Measurements from ENCODE around the gene SPRTN. TPM values are rescaled to one million over a fixed set of nuclear protein-coding genes. Genes with fewer than 3 reads are reported as not detected.

Gene SPRTN
- polyA plus RNA-seq, 1 of the 3 experiments (the other 2 are of a cell fraction), result 17.3 TPM

GRCh38 chr1:231354330-231355020 is 16.4 kb downstream of the SPRTN start:
- Histone ChIP-seq H3F3A (replicated peaks; ENCODE audit: insufficient read depth) (peaks cover 5% of the 10 kb centered on the region), H3K27me3 (ENCODE audit: insufficient read depth) (no peaks in the 10 kb centered on the region), H3K4me1 (ENCODE audit: control insufficient read depth in 1 of 2, insufficient read depth in 2 of 2, low read depth in 1 of 2, low read length in 1 of 2) (peaks cover 0 to 2% of the 10 kb centered on the region in 2 experiments; a peak in 1 of 4 replicates), H3K79me2 (ENCODE audit: insufficient read depth) (no peaks in the 10 kb centered on the region; the same call in 1 of the 2 replicates), H3K9me2 (no peaks in the 10 kb centered on the region), H3K36me3 (replicated peaks in 1 of 2; ENCODE audit: control insufficient read depth in 1 of 2, insufficient read depth in 2 of 2, low read length in 1 of 2) (peaks cover 44 to 51% of the 10 kb centered on the region in 2 experiments), H2AFZ (ENCODE audit: low read depth) (no peak overlapping the region), H3K27ac (ENCODE audit: low read depth in 2 of 2, low read length in 1 of 2) (no peak overlapping the region; a peak in 1 of 4 replicates), H3K4me2 (no peak overlapping the region), H3K4me3 (ENCODE audit: low read depth in 2 of 2, low read length in 1 of 2) (no peak overlapping the region), H3K9ac (no peak overlapping the region), H4K20me1 (ENCODE audit: insufficient read depth) (no peaks in the 10 kb centered on the region), H3K9me3 (no peaks in the 10 kb centered on the region)
- TF ChIP-seq ELF1 (IDR thresholded peaks at IDR 0.05) (no peak), RCOR1 (IDR thresholded peaks at IDR 0.05; ENCODE audit: low read length) (no peak), FOXM1 (IDR thresholded peaks at IDR 0.05; ENCODE audit: low read depth) (no peak), REST (IDR thresholded peaks at IDR 0.05; ENCODE audit: low read depth, low read length) (no peak), RFX5 (IDR thresholded peaks at IDR 0.05; ENCODE audit: low read length) (no peak), GABPA (IDR thresholded peaks at IDR 0.05; ENCODE audit: low read depth) (no peak), USF1 (IDR thresholded peaks at IDR 0.05; ENCODE audit: borderline replicate concordance, low read depth) (no peak)
- TF ChIP-seq, protein P1, sequence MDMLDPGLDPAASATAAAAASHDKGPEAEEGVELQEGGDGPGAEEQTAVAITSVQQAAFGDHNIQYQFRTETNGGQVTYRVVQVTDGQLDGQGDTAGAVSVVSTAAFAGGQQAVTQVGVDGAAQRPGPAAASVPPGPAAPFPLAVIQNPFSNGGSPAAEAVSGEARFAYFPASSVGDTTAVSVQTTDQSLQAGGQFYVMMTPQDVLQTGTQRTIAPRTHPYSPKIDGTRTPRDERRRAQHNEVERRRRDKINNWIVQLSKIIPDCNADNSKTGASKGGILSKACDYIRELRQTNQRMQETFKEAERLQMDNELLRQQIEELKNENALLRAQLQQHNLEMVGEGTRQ (IDR thresholded peaks at IDR 0.05; ENCODE audit: borderline replicate concordance, low read depth, low read length), result no peak
- 93% methylated on average over 5 of the region's 5 CpGs for WGBS (ENCODE audit: low lambda C conversion rate)
- ChIA-PET CTCF (interaction anchor here (1.0 to 2.9 kb wide), 5 partner anchors 17 to 249 kb away, joined by 3 to 7 read pairs (median 3); partner anchors contain the start of genes EXOC8 and SPRTN), POLR2A (no interaction called here)
- no peak for DNase-seq

GRCh38 chr1:231355171-231355570 is 17.1 kb downstream of the SPRTN start:
- H3K27ac ChIP-seq (ENCODE audit: low read depth in 2 of 2, low read length in 1 of 2), result peak overlapping the region in 1 of 2 experiments; percentile 9; a peak in 1 of 4 replicates
- TF ChIP-seq NRF1 (IDR thresholded peaks at IDR 0.05; ENCODE audit: low read depth, low read length), result no peak
- no peak for TF ChIP-seq SMC3 (IDR thresholded peaks at IDR 0.05; ENCODE audit: low read depth, low read length)
- TF ChIP-seq NFIC (IDR thresholded peaks at IDR 0.05; ENCODE audit: borderline replicate concordance), result no peak
- no peak for TF ChIP-seq YY1 (IDR thresholded peaks at IDR 0.05; ENCODE audit: low read depth)
- no peak for TF ChIP-seq FOXJ3 (CRISPR knock-in tag; IDR thresholded peaks at IDR 0.05)
- TF ChIP-seq RCOR1 (IDR thresholded peaks at IDR 0.05; ENCODE audit: low read length), result no peak
- TF ChIP-seq FOXM1 (IDR thresholded peaks at IDR 0.05; ENCODE audit: low read depth), result no peak
- TF ChIP-seq USF1 (IDR thresholded peaks at IDR 0.05; ENCODE audit: borderline replicate concordance, low read depth), result no peak
- no peak for TF ChIP-seq MXI1 (IDR thresholded peaks at IDR 0.05; ENCODE audit: low read depth, low read length)
- no peak overlapping the region for H3K4me3 ChIP-seq (ENCODE audit: low read depth in 2 of 2, low read length in 1 of 2)
- POLR2A ChIA-PET, result no interaction called here
- CTCF ChIA-PET, result interaction anchor here (0.5 to 2.9 kb wide), 7 partner anchors 17 to 1476 kb away, joined by 3 to 7 read pairs (median 3); partner anchors contain the start of genes EXOC8 and SPRTN
- H4K20me1 ChIP-seq (ENCODE audit: insufficient read depth), result no peaks in the 10 kb centered on the region
- H3K4me2 ChIP-seq, result no peak overlapping the region
- peaks cover 0 to 2% of the 10 kb centered on the region in 2 experiments; a peak in 1 of 4 replicates for H3K4me1 ChIP-seq (ENCODE audit: control insufficient read depth in 1 of 2, insufficient read depth in 2 of 2, low read depth in 1 of 2, low read length in 1 of 2)
- H3K27me3 ChIP-seq (ENCODE audit: insufficient read depth), result no peaks in the 10 kb centered on the region
- peaks cover 5% of the 10 kb centered on the region for H3F3A ChIP-seq (replicated peaks; ENCODE audit: insufficient read depth)
- no peak overlapping the region for H3K9ac ChIP-seq
- no peak overlapping the region for H2AFZ ChIP-seq (ENCODE audit: low read depth)
- no peaks in the 10 kb centered on the region for H3K9me3 ChIP-seq
- no peaks in the 10 kb centered on the region; the same call in 1 of the 2 replicates for H3K79me2 ChIP-seq (ENCODE audit: insufficient read depth)
- DNase-seq, result no peak
- H3K9me2 ChIP-seq, result no peaks in the 10 kb centered on the region
- H3K36me3 ChIP-seq (replicated peaks in 1 of 2; ENCODE audit: control insufficient read depth in 1 of 2, insufficient read depth in 2 of 2, low read length in 1 of 2), result peaks cover 38 to 48% of the 10 kb centered on the region in 2 experiments
- 85% methylated on average over 3 of the region's 3 CpGs for WGBS (ENCODE audit: low lambda C conversion rate)
